HG02840 (cell line): ENCODE data around the gene FBN2.

Source experiments
- ATAC-seq: cut with Tn5 transposase; IDR thresholded peaks from one replicate; pipeline ENCODE4 v1.9.1; 2021; ENCODE audit warnings: mild to moderate bottlenecking, moderate library complexity, moderate number of reproducible peaks; ENCODE audit not compliant: unreplicated experiment, low FRiP score

The FBN2 gene

DNA sequence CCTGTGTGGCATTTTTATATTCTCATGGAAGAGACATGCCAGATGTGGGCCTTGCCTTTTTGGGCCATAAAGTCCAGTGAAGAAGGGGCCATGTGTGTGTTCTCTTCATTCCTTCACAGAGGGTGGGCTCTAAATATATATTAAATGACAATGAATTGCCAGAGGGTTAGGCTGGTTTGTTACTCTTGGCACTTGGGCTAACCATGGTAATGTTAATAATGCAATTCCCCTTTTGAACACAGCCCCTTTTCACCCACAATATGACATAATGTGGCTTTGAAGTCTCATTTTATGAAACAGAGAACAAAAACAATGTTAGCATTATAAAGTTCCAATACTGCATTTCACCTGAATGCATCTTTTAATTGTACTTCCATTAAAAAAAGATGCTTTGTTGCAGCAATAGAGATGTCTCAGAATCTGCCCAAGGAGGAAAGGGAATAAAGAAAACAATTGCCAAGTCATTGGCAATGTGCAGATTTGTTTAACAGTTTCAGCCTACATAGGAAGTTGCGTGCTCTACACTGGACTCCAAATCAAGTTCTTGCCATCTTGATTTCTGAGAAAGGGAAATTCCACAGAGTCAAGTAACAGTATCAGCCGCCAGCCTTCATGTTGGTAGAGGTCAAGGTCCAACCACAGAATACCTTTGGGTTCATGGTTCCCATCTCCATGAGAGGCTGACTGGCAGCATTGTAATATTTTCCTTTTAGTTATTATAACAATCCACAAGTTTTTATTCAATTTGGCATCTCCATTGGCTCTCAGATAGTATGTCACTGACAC lies 312.6 kb downstream of the FBN2 start:
- ATAC-seq, result no peak

DNA sequence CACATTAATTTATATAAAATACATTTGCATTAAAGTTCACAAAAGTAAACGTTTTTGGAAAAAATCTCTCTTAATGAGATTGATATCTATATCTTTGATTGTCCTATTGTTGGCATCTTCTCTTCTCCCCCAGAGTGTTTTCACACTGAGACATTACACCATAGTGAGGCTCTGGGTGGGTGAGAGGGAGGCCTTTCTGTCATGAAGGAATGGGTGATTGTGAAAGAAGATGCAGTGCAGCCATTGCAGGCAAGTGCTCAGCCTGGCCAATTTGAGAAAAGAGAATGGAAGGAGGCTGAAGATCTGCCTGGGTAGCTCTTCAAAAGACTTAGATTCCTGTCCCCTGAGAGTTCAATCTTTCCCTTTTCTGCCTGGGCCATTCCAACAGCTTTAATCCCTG lies 313.7 kb downstream of the FBN2 start:
- no peak for ATAC-seq

- no peak for ATAC-seq
These were observed 317.2 kb downstream of the FBN2 start for GRCh38 chr5:128220841-128221240.

GRCh38 chr5:128216860-128217531 lies 321.0 kb downstream of the FBN2 start:
- ATAC-seq, result no peak

- ATAC-seq, result no peak
These were observed 321.8 kb downstream of the FBN2 start for GRCh38 chr5:128216285-128216684.

GRCh38 chr5:128213833-128214232 lies 324.2 kb downstream of the FBN2 start:
- no peak for ATAC-seq

- ATAC-seq, result no peak
These were observed 324.7 kb downstream of the FBN2 start for GRCh38 chr5:128213340-128213739.

DNA sequence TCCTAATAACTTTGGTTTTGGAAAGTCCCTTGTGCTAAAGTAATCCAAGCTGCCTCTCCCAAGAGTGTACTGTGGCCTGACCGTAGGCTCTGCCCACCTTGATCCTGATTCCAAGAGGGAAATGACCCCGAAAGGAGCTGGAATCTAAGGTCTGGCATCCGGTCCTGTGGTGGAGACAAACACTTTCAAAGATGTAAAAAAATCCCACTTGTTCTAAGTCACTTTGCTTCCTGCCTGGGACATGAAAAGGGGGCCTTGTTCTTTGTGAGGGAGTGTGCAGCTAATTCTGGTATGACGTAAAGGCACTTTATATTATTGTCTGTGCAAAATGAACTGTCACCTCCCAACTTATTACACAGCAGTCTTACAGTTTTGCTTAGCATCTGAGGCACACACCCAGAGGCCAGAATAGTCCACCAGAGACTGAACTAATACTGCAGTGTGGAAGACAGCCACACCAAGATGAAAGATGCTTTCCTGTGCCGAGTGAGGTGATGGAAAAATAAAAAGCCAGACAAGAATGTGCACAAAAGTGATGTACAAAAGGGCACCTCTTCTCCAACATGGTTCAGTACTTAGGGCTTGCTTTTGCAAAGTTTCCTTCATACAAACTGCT lies 325.7 kb downstream of the FBN2 start:
- ATAC-seq, result no peak

GRCh38 chr5:128208436-128208835 lies 329.6 kb downstream of the FBN2 start:
- ATAC-seq, result no peak
